ENCODE results near the gene RHBDD3.
A peak's percentile ranks its signal among the peaks of the same experiment; 100 is the strongest.

The RHBDD3 gene

GRCh38 chr22:29268511-29269229 is 889 bp upstream of the RHBDD3 start:
- H3K4me3 ChIP-seq (replicated peaks; ENCODE audit: low read depth, low read length): peak overlapping the region; percentile 93
- no peak for TF ChIP-seq CTCF (IDR thresholded peaks at IDR 0.05; ENCODE audit: low read length, missing control alignments)
- peak; percentile 77 for DNase-seq (ENCODE audit: low read depth)

GRCh38 chr22:29267462-29267857 is 321 bp downstream of the RHBDD3 start:
- TF ChIP-seq CTCF (IDR thresholded peaks at IDR 0.05; ENCODE audit: low read length, missing control alignments): no peak
- no peak for DNase-seq (ENCODE audit: low read depth)
- H3K4me3 ChIP-seq (replicated peaks; ENCODE audit: low read depth, low read length): peak overlapping the region; percentile 93

- H3K4me3 ChIP-seq (replicated peaks; ENCODE audit: low read depth, low read length): peak overlapping the region; percentile 93
- peak; percentile 28 for DNase-seq (ENCODE audit: low read depth)
- TF ChIP-seq CTCF (IDR thresholded peaks at IDR 0.05; ENCODE audit: low read length, missing control alignments): no peak
Observed at GRCh38 chr22:29266564-29267461, 968 bp downstream of the RHBDD3 start.

GRCh38 chr22:29265929-29266328 is 1.9 kb downstream of the RHBDD3 start:
- DNase-seq (ENCODE audit: low read depth): no peak
- H3K4me3 ChIP-seq (replicated peaks; ENCODE audit: low read depth, low read length): no peak overlapping the region

GRCh38 chr22:29265305-29265704 is 2.5 kb downstream of the RHBDD3 start:
- no peak overlapping the region for H3K4me3 ChIP-seq (replicated peaks; ENCODE audit: low read depth, low read length)
- no peak for TF ChIP-seq CTCF (IDR thresholded peaks at IDR 0.05; ENCODE audit: low read length, missing control alignments)
- no peak for DNase-seq (ENCODE audit: low read depth)

More at GRCh38 chr22:29265929-29266328, 1.9 kb downstream of the RHBDD3 start:
- TF ChIP-seq CTCF (IDR thresholded peaks at IDR 0.05; ENCODE audit: low read length, missing control alignments): no peak

GRCh38 chr22:29263791-29264276 is 3.9 kb downstream of the RHBDD3 start:
- no peak for TF ChIP-seq CTCF (IDR thresholded peaks at IDR 0.05; ENCODE audit: low read length, missing control alignments)

More at GRCh38 chr22:29263791-29264276, 3.9 kb downstream of the RHBDD3 start:
- DNase-seq (ENCODE audit: low read depth): no peak
- H3K4me3 ChIP-seq (replicated peaks; ENCODE audit: low read depth, low read length): no peak overlapping the region
